Spleen (tissue), 7 donors: ENCODE data around the gene GRAMD1A.

Experiments used
- POLR2A ChIP-seq, 3 donors: fragments of 450-650 bp; IDR thresholded peaks; one replicate each; pipeline ENCODE4 v1.5.1; 2017; ENCODE audit warnings: antibody characterized with exemption in 3 of 3, mild to moderate bottlenecking in 1 of 3
- POLR2AphosphoS5 ChIP-seq, 3 donors: sonication (generic); formaldehyde crosslinking; IDR thresholded peaks; one replicate each; pipeline ENCODE4 v1.5.1; 2017; ENCODE audit warnings: antibody characterized with exemption in 3 of 3
- TF ChIP-seq, protein P1 (sequence below), 11 experiments: fragments of 200-600 bp in 7 of 11; fragments of 450-650 bp in 4 of 11; sonication (generic) in 4 of 11; IDR thresholded peaks in 8 of 11; conservative IDR thresholded peaks in 3 of 11; 1 replicate in 7 of 11; 2 replicates in 4 of 11; pipeline versions ENCODE4 v1.4.0 to v1.8.0; 2016 to 2021; ENCODE audit warnings: antibody characterized with exemption in 11 of 11, inconsistent platforms in 4 of 11, mild to moderate bottlenecking in 1 of 11
- donor health status: DM: no; HTN: no; CAD: no; lungs with moderate emphysema.
- donor health status: DM: no; HTN: no; CAD: no.
- donor health status: DM: no; HTN: no; CAD: no.

DNA sequence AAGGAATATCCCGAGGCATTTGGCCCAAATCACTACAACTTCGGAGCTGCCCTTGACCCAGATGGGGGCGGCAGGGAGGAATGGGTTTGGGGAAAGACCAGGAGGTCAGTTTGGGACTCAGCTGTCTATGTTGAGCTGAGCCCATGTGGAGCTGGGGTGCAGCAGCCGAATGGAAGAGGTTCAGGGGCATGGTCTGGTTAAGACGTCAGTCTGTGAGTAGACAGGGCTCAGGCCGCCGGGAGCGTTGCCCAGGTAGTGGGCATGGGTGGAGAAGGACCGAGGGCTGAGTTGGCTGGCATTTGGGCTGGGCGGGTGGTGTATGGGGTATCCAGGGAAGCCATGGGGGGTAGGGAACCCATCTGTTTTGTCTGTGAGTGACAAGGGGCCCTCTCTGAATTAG lies 20.9 kb downstream of the GRAMD1A start:
- TF ChIP-seq, protein P1, sequence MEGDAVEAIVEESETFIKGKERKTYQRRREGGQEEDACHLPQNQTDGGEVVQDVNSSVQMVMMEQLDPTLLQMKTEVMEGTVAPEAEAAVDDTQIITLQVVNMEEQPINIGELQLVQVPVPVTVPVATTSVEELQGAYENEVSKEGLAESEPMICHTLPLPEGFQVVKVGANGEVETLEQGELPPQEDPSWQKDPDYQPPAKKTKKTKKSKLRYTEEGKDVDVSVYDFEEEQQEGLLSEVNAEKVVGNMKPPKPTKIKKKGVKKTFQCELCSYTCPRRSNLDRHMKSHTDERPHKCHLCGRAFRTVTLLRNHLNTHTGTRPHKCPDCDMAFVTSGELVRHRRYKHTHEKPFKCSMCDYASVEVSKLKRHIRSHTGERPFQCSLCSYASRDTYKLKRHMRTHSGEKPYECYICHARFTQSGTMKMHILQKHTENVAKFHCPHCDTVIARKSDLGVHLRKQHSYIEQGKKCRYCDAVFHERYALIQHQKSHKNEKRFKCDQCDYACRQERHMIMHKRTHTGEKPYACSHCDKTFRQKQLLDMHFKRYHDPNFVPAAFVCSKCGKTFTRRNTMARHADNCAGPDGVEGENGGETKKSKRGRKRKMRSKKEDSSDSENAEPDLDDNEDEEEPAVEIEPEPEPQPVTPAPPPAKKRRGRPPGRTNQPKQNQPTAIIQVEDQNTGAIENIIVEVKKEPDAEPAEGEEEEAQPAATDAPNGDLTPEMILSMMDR (IDR thresholded peaks at IDR 0.05 in 8 of 11, conservative IDR thresholded peaks at IDR 0.05 in 3 of 11), result no peak
- TF ChIP-seq POLR2AphosphoS5 (IDR thresholded peaks at IDR 0.05) (no peak), POLR2A (IDR thresholded peaks at IDR 0.05) (no peak)
